AG10803 (cell line): ENCODE data around the gene CLPTM1.
A peak's percentile ranks its signal among the peaks of the same experiment; 100 is the strongest.
"Not testable (repeated sequence)": the region's sequence is repeated elsewhere in the genome, so short reads cannot be mapped to it uniquely, and the experiment has no call there.

Experiments
- DNase-seq: peaks from one replicate; pipeline ENCODE4 v3.0.0; 2010; ENCODE audit warnings: low read depth
- H3K4me3 ChIP-seq: 2 replicates; pipeline ENCODE4 v1.5.1; 2011; ENCODE audit warnings: mild to moderate bottlenecking, low read length, control low read depth
- CTCF ChIP-seq: conservative IDR thresholded peaks from 2 replicates; pipeline ENCODE4 v1.5.1; 2011; ENCODE audit warnings: mild to moderate bottlenecking, low read length, control low read depth, inconsistent platforms

CLPTM1 gene, protein sequence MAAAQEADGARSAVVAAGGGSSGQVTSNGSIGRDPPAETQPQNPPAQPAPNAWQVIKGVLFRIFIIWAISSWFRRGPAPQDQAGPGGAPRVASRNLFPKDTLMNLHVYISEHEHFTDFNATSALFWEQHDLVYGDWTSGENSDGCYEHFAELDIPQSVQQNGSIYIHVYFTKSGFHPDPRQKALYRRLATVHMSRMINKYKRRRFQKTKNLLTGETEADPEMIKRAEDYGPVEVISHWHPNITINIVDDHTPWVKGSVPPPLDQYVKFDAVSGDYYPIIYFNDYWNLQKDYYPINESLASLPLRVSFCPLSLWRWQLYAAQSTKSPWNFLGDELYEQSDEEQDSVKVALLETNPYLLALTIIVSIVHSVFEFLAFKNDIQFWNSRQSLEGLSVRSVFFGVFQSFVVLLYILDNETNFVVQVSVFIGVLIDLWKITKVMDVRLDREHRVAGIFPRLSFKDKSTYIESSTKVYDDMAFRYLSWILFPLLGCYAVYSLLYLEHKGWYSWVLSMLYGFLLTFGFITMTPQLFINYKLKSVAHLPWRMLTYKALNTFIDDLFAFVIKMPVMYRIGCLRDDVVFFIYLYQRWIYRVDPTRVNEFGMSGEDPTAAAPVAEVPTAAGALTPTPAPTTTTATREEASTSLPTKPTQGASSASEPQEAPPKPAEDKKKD

GRCh38 chr19:44954649-44955504, at the start of gene CLPTM1:
Gene CLPTM1, plus strand, starts transcription at chr19:44955380. Its CDS starts 16 bp downstream, at chr19:44955396.
- no peak for TF ChIP-seq CTCF
- H3K4me3 ChIP-seq, result peak within 1 kb of the TSS; percentile 94
- DNase-seq, result peak; percentile 97

DNA sequence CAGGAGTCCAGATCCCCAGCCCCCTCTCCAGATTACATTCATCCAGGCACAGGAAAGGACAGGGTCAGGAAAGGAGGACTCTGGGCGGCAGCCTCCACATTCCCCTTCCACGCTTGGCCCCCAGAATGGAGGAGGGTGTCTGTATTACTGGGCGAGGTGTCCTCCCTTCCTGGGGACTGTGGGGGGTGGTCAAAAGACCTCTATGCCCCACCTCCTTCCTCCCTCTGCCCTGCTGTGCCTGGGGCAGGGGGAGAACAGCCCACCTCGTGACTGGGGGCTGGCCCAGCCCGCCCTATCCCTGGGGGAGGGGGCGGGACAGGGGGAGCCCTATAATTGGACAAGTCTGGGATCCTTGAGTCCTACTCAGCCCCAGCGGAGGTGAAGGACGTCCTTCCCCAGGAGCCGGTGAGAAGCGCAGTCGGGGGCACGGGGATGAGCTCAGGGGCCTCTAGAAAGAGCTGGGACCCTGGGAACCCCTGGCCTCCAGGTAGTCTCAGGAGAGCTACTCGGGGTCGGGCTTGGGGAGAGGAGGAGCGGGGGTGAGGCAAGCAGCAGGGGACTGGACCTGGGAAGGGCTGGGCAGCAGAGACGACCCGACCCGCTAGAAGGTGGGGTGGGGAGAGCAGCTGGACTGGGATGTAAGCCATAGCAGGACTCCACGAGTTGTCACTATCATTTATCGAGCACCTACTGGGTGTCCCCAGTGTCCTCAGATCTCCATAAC, 49.6 kb upstream of the CLPTM1 start, which contains the start of gene APOE:
Gene APOE, plus strand, starts transcription at position 360 of the 724 bp plus-strand sequence. CDS start 829 bp downstream, outside the sequence.
- no peak for DNase-seq
- H3K4me3 ChIP-seq, result no peak within 1 kb of the TSS
- no peak for TF ChIP-seq CTCF

DNA sequence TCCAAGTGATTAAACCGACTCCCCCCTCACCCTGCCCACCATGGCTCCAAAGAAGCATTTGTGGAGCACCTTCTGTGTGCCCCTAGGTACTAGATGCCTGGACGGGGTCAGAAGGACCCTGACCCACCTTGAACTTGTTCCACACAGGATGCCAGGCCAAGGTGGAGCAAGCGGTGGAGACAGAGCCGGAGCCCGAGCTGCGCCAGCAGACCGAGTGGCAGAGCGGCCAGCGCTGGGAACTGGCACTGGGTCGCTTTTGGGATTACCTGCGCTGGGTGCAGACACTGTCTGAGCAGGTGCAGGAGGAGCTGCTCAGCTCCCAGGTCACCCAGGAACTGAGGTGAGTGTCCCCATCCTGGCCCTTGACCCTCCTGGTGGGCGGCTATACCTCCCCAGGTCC, 47.6 kb upstream of the CLPTM1 start:
- no peak overlapping the region for H3K4me3 ChIP-seq
- TF ChIP-seq CTCF, result no peak
- no peak for DNase-seq

DNA sequence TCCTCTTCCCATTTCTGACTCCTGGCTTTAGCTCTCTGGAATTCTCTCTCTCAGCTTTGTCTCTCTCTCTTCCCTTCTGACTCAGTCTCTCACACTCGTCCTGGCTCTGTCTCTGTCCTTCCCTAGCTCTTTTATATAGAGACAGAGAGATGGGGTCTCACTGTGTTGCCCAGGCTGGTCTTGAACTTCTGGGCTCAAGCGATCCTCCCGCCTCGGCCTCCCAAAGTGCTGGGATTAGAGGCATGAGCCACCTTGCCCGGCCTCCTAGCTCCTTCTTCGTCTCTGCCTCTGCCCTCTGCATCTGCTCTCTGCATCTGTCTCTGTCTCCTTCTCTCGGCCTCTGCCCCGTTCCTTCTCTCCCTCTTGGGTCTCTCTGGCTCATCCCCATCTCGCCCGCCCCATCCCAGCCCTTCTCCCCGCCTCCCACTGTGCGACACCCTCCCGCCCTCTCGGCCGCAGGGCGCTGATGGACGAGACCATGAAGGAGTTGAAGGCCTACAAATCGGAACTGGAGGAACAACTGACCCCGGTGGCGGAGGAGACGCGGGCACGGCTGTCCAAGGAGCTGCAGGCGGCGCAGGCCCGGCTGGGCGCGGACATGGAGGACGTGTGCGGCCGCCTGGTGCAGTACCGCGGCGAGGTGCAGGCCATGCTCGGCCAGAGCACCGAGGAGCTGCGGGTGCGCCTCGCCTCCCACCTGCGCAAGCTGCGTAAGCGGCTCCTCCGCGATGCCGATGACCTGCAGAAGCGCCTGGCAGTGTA, 46.9 kb upstream of the CLPTM1 start:
- no peak for TF ChIP-seq CTCF
- no peak for DNase-seq
- H3K4me3 ChIP-seq, result no peak overlapping the region

DNA sequence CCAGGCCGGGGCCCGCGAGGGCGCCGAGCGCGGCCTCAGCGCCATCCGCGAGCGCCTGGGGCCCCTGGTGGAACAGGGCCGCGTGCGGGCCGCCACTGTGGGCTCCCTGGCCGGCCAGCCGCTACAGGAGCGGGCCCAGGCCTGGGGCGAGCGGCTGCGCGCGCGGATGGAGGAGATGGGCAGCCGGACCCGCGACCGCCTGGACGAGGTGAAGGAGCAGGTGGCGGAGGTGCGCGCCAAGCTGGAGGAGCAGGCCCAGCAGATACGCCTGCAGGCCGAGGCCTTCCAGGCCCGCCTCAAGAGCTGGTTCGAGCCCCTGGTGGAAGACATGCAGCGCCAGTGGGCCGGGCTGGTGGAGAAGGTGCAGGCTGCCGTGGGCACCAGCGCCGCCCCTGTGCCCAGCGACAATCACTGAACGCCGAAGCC, 46.3 kb upstream of the CLPTM1 start:
- no peak for DNase-seq
- no peak overlapping the region for H3K4me3 ChIP-seq
- no peak for TF ChIP-seq CTCF

- no peak for TF ChIP-seq CTCF
- no peak overlapping the region for H3K4me3 ChIP-seq
- DNase-seq, result no peak
These were observed 45.4 kb upstream of the CLPTM1 start for GRCh38 chr19:44909775-44910174.

DNA sequence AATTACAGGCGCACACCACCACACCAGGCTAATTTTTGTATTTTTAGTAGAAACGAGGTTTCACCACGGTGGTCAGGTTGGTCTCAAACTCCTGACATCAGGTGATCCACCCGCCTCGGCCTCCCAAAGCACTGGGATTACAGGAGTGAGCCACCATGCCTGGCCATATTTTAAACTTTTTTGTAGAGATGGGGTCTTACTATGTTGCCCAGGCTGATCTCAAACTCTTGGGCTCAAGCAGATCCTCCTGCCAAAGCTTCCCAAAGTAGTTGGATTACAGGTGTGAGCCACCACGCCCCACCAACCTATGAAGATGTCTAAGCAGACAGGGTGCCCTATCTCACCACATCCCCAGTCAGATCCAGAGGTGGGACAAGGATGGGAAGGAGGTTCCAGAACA, 43.3 kb upstream of the CLPTM1 start:
- DNase-seq, result not testable (repeated sequence)

More for the DNA sequence above, 43.3 kb upstream of the CLPTM1 start:
- not testable (repeated sequence) for H3K4me3 ChIP-seq
